K562 (cell line): ENCODE data around the gene YIPF1. TPM values are rescaled to one million over a fixed set of nuclear protein-coding genes. Genes with fewer than 3 reads are reported as not detected.

Source experiments
- ATAC-seq: fragments of 200-7000 bp; cut with Tn5 transposase; 3 replicates; pipeline ENCODE4 v1.9.1; 2020; ENCODE audit warnings: moderate library complexity
- BruUV-seq: library from RNA; stranded (reverse); fragments of 400-500 nt; replicated peaks from 2 replicates; lab custom pipeline; 2021; lab: Mats Ljungman, UMichigan
- CTCF ChIA-PET: fragments of 300-600 bp; formaldehyde crosslinking; extraction: SDS; loops from one replicate; lab custom pipeline; 2021; ENCODE audit warnings: low intra/inter-chr PET ratio; lab: Yijun Ruan, JAX
- POLR2A ChIA-PET: fragments of 300-600, 350-650 bp; sonication (Branson Sonifier 250); formaldehyde crosslinking; extraction: SDS; loops from one replicate; lab custom pipeline; 2021; ENCODE audit warnings: antibody characterized with exemption, inconsistent platforms; lab: Yijun Ruan, JAX
- DNase-seq, 4 experiments: peaks; one replicate each; pipeline versions ENCODE4 v3.0.0 to v3.0.0-alpha.2; 2011 to 2018; ENCODE audit warnings: low spot score in 3 of 4, mixed read lengths in 3 of 4; ENCODE audit errors: extremely low read depth in 1 of 4
- FAIRE-seq: peaks from 2 replicates; lab custom pipeline; 2011; peaks lifted over from hg19 to GRCh38; lab: Jason Lieb, UNC
- H2AFZ ChIP-seq: 2 replicates; pipeline ENCODE4 v1.6.0; 2011; ENCODE audit warnings: low read depth, low read length, control low read depth, inconsistent platforms
- H3K27ac ChIP-seq: fragments of 200-600 bp; 3 replicates; pipeline ENCODE4 v1.8.0; 2011; ENCODE audit warnings: low read depth, mild to moderate bottlenecking, control low read depth, inconsistent platforms, low read length, moderate library complexity, mixed read lengths; ENCODE audit errors: extremely low read depth
- H3K27me3 ChIP-seq, 2 experiments: fragments of 300-600 bp in 1 of 2; 2 replicates in 1 of 2; 3 replicates in 1 of 2; pipeline versions ENCODE4 v1.6.0 to v1.8.0; 2011; ENCODE audit warnings: inconsistent platforms in 2 of 2, low read length in 2 of 2, mild to moderate bottlenecking in 1 of 2, mixed read lengths in 1 of 2, moderate library complexity in 1 of 2; ENCODE audit not compliant: control insufficient read depth in 2 of 2, insufficient read depth in 2 of 2
- H3K36me3 ChIP-seq: fragments of 300-600 bp; 3 replicates; pipeline ENCODE4 v1.8.0; 2011; ENCODE audit warnings: mild to moderate bottlenecking, low read length, inconsistent platforms; ENCODE audit not compliant: control insufficient read depth, insufficient read depth
- H3K4me1 ChIP-seq, 2 experiments: fragments of 200-600 bp in 1 of 2; replicated peaks in 1 of 2; 2 replicates in 1 of 2; 3 replicates in 1 of 2; pipeline versions ENCODE4 v1.5.1 to v1.8.0; 2011; ENCODE audit warnings: inconsistent platforms in 2 of 2, low read length in 2 of 2, mild to moderate bottlenecking in 1 of 2, mixed read lengths in 1 of 2, moderate library complexity in 1 of 2; ENCODE audit not compliant: control insufficient read depth in 2 of 2, insufficient read depth in 2 of 2
- H3K4me2 ChIP-seq: 2 replicates; pipeline ENCODE4 v1.6.1; 2011; ENCODE audit warnings: low read length, control low read depth, inconsistent platforms, mixed read lengths; ENCODE audit not compliant: insufficient read depth
- H3K4me3 ChIP-seq: fragments of 200-600 bp; sonication (generic), shearing (Covaris generic); 2 replicates; pipeline ENCODE4 v1.5.1; 2016; ENCODE audit warnings: control low read depth, inconsistent platforms
- H3K79me2 ChIP-seq: fragments of 200-600 bp; 3 replicates; pipeline ENCODE4 v1.8.0; 2011; ENCODE audit warnings: low read length, inconsistent platforms; ENCODE audit not compliant: control insufficient read depth, insufficient read depth
- H3K9ac ChIP-seq, 2 experiments: 2 replicates each; pipeline versions ENCODE4 v1.6.0 to v1.6.1; 2011; ENCODE audit warnings: low read depth in 2 of 2, low read length in 2 of 2, control low read depth in 1 of 2, inconsistent platforms in 1 of 2, mild to moderate bottlenecking in 1 of 2, mixed read lengths in 1 of 2; ENCODE audit not compliant: insufficient read depth in 1 of 2
- H3K9me1 ChIP-seq: one replicate; pipeline ENCODE4 v1.6.0; 2011; ENCODE audit warnings: inconsistent platforms, mild to moderate bottlenecking, low read length, moderate library complexity; ENCODE audit not compliant: control insufficient read depth, insufficient read depth
- H3K9me3 ChIP-seq: replicated peaks from 2 replicates; pipeline ENCODE4 v1.5.1; 2011; ENCODE audit warnings: low read depth, low read length, inconsistent platforms; ENCODE audit not compliant: control insufficient read depth, insufficient read depth
- H4K20me1 ChIP-seq: replicated peaks from 2 replicates; pipeline ENCODE4 v1.6.1; 2011; ENCODE audit warnings: low read length, inconsistent platforms, mixed read lengths; ENCODE audit not compliant: control insufficient read depth, insufficient read depth
- MEF2A ChIP-seq: IDR thresholded peaks from 2 replicates; pipeline ENCODE4 v1.6.1; 2011; ENCODE audit warnings: low read depth, mild to moderate bottlenecking, low read length, moderate library complexity; ENCODE audit not compliant: control insufficient read depth
- NR1H2 ChIP-seq: sonication (generic); formaldehyde crosslinking; IDR thresholded peaks from 2 replicates; pipeline ENCODE4 v1.4.0; 2020; ENCODE audit warnings: mild to moderate bottlenecking, missing genetic modification reagents
- NUFIP1 ChIP-seq: fragments of 450-650 bp; IDR thresholded peaks from 2 replicates; pipeline ENCODE4 v1.6.1; 2018; ENCODE audit not compliant: partially characterized antibody
- STAG1 ChIP-seq: sonication (generic); formaldehyde crosslinking; IDR thresholded peaks from 2 replicates; pipeline ENCODE4 v1.5.0; 2020; ENCODE audit warnings: missing genetic modification reagents, borderline replicate concordance
- ZNF263 ChIP-seq: sonication (generic); formaldehyde crosslinking; IDR thresholded peaks from 2 replicates; pipeline ENCODE4 v1.8.0; 2022; ENCODE audit warnings: mild to moderate bottlenecking, missing genetic modification reagents, borderline replicate concordance
- ZNF76 ChIP-seq: fragments of 250-450 bp; sonication (Bioruptor Pico); IDR thresholded peaks from 2 replicates; pipeline ENCODE4 v1.4.0; 2020; ENCODE audit warnings: mild to moderate bottlenecking, moderate library complexity, borderline replicate concordance
- WGBS: fragments of 100-300 bp; shearing (Covaris generic); methylation state at CpG from one replicate; pipeline ENCODE4 v1.1.6; 2016; ENCODE audit warnings: low coverage, mixed read lengths; ENCODE audit not compliant: insufficient coverage; ENCODE audit errors: missing lambda C conversion rate; 5-methylcytosine and 5-hydroxymethylcytosine counted together
- in situ Hi-C: fragments of 300-500 bp; cut with MboI; formaldehyde crosslinking; loops from 4 replicates; pipeline ENCODE4 v1.15.0; 2018; ENCODE audit warnings: inconsistent platforms, mixed read lengths
- intact Hi-C: fragments of 100-400 bp; cut with micrococcal nuclease; formaldehyde crosslinking; loops from 2 replicates; pipeline ENCODE4 v1.14.2; 2022
- polyA plus RNA-seq, 8 experiments: library from polyadenylated mRNA; depleted of rRNA in 4 of 8; stranded (reverse) in 5 of 8; unstranded in 3 of 8; fragments of >200 nt; fragmentation: Nextera tagmentation in 2 of 8; fragmentation: Illumina TruSeq in 1 of 8; extraction: Ambion mirVana in 2 of 8; extraction: Trizol in 1 of 8; gene quantifications; 2 replicates each; pipeline versions ENCODE4 v1.2.1 to v1.2.3, GENCODE V29; 2011 to 2014; ENCODE audit warnings: inconsistent platforms in 1 of 8, missing spikeins in 1 of 8
- total RNA-seq, 7 experiments: library from RNA; depleted of rRNA in 6 of 7; stranded (reverse); fragments of >200 nt in 6 of 7; fragmentation: Illumina TruSeq in 2 of 7; extraction: Trizol in 2 of 7; gene quantifications; 2 replicates each; pipeline versions ENCODE4 v1.2.1 to v1.2.3, GENCODE V29; 2011 to 2021; ENCODE audit warnings: low replicate concordance in 1 of 7
- TF ChIP-seq, protein P1 (sequence below), 2 experiments: fragments of 450-650 bp in 1 of 2; sonication (generic) in 1 of 2; formaldehyde crosslinking in 1 of 2; IDR thresholded peaks in 1 of 2; conservative IDR thresholded peaks in 1 of 2; 2 replicates each; pipeline versions ENCODE4 v1.6.1 to v1.8.1; 2016 to 2023; ENCODE audit warnings: mild to moderate bottlenecking in 2 of 2, moderate library complexity in 2 of 2, inconsistent platforms in 1 of 2, missing genetic modification reagents in 1 of 2

Gene YIPF1
- total and polyA plus RNA-seq, 9 of the 15 experiments (the other 6 are each of a cell fraction or from before 2014, with no cell fraction given) = 11.5 to 37.5 (median 19.2) TPM

- H3K9ac ChIP-seq = peak overlapping the region in 1 of 2 experiments; percentile 3; a peak in 1 of 4 replicates
- no peak for ATAC-seq
- H3K4me3 ChIP-seq = no peak overlapping the region
- TF ChIP-seq, protein P1, sequence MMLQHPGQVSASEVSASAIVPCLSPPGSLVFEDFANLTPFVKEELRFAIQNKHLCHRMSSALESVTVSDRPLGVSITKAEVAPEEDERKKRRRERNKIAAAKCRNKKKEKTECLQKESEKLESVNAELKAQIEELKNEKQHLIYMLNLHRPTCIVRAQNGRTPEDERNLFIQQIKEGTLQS (IDR thresholded peaks at IDR 0.05) = 0 out of 2 replicates have a peak, but pooled peaks have one; percentile 7
- TF ChIP-seq, protein P1 (CRISPR knock-in tag; conservative IDR thresholded peaks at IDR 0.05) = no peak
- TF ChIP-seq STAG1 (CRISPR knock-in tag) (no peak), NR1H2 (no peak), NUFIP1 (no peak), MEF2A (no peak), ZNF76 (no peak), ZNF263 (CRISPR knock-in tag) (no peak)
- TF ChIP-seq, all 486 proteins: peak for 1
- in situ Hi-C loops = no loop called here
- H3K27ac ChIP-seq = no peak overlapping the region
- no peak overlapping the region for H3K4me2 ChIP-seq
- ChIA-PET CTCF (no interaction called here), POLR2A (interaction anchor here (1.0 kb wide), 2 partner anchors 21 to 60 kb away, joined by 3 to 4 read pairs; no protein-coding TSS in a partner anchor)
- H4K20me1 ChIP-seq = no peaks in the 10 kb centered on the region
- no TSS peak for BruUV-seq
- intact Hi-C loops = no loop called here
- H3K79me2 ChIP-seq = no peaks in the 10 kb centered on the region
- DNase-seq (no peak), FAIRE-seq (no peak)
- H3K9me3 ChIP-seq = no peaks in the 10 kb centered on the region
- no peak overlapping the region for H2AFZ ChIP-seq
- WGBS = 47% methylated on average over 2 of the region's 2 CpGs
- H3K9me1 ChIP-seq = no peaks in the 10 kb centered on the region
- no peaks in the 10 kb centered on the region for H3K27me3 ChIP-seq
- H3K4me1 ChIP-seq = peaks cover 3% of the 10 kb centered on the region in 2 experiments; a peak in 4 of 5 replicates
- no peaks in the 10 kb centered on the region for H3K36me3 ChIP-seq
Measured at GRCh38 chr1:53896635-53897229, 7.1 kb upstream of the YIPF1 start.
